Measurements from ENCODE around the gene MROH9. TPM values are rescaled to one million over a fixed set of nuclear protein-coding genes. Genes with fewer than 3 reads are reported as not detected.

MROH9 gene
- total RNA-seq, 1 donor from 2014 or later: not detected

- DNase-seq (ENCODE audit: low spot score) (no peak), ATAC-seq (no peak)
Observed at GRCh38 chr1:171075041-171075440, 139.7 kb downstream of the MROH9 start.

DNA sequence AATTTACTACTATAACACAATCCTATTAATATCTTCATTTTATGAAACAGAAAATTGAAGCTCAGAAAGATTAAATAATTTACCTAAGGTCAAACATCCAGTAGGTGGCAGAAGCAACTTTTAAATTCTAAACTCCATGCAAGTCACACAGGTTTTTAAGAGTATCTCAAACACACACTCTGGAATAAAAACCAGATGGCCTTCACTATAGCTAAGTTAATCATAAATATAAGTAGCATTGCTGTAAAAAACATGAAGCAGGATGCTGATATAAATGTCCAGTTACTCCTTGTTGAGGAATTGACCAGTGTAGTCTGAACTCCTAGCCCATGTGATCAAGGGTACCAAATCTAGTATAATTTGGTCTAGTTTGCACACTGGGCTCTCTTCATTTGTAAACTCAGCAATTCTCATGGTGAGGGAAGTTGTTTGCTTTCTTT is 146.0 kb downstream of the MROH9 start:
- ATAC-seq (peak; percentile 68), DNase-seq (ENCODE audit: low spot score) (no peak)

DNA sequence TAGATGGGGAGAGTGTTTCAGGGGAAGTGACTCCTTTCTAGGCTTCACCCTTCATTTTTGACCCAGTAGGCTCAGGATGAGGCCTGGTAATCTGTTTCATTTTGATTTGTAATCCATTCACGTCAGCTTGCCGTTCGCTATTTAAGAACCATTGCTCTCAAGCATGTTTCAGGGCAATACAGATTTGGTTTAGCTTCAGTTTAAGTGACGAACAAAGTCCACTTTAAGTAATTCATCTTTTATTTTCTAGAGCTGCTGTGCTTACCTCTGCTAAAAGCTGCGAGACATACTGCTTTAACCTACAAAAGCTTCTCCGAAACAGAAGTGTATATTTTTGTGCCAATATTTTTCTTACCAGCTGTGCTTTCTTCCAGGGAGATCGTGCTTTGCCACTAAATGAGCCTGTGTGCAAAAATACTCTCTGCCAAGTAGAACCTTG is 146.4 kb downstream of the MROH9 start:
- ATAC-seq (peak; percentile 21), DNase-seq (ENCODE audit: low spot score) (no peak)

DNA sequence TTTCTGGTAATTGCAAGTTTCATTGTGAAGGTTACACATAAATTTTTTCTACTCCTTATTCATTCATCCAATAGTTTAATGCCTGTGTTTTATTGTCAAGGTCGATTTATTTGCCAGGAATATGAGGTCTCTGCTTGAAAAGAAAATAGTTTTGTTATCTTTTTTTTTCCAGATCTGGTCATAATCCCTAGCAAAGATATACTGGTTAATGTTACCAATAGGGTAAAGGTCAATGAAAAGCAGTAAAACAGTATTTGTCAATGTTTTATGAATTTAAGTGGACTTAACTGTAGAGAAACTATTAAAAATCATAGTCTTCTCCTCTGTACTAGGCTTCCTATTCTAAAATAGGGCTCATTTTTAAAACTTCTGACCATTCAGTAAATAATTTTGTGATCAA is 147.3 kb downstream of the MROH9 start:
- ATAC-seq: no peak
- DNase-seq (ENCODE audit: low spot score): no peak

DNA sequence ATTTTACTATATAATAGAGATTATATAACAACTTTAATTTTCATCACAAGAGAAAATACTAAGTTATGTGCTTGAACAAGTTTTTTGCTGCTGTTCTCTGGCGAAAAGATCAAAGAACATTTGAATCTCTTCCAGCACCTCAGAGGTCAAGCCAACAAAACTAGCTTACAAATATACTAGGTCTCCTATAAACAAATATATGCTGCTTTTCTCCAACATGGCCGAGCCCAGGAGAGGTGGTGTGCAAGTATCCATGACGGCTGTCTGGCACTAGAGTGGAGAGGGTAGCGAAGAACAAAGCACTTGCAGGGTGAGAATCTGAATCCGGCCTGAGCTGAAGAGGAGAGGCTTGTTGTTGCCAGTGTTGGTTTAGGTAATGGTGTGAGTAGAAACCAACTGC is 147.9 kb downstream of the MROH9 start:
- ATAC-seq: peak; percentile 29
- peak; percentile 55 for DNase-seq (ENCODE audit: low spot score)

DNA sequence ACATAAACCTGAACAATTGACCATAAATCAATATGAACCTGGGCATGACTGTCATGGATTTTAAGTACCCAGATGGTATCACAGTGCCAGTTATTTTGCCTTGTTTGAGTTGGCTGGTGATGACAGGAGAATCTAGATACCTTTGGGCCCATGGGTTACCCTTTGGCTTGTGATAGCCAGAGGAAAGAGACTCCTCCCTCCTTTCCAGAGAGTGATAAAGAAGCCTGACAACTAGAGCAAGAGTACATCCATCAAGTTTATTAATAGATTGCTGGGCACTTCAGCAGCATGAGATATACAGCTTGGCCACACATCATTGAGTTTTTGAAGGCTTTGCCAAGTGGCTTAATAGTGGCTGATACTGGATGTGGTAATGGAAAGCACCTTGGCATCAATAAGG is 148.8 kb downstream of the MROH9 start:
- ATAC-seq (peak; percentile 82), DNase-seq (ENCODE audit: low spot score) (peak; percentile 73)

DNA sequence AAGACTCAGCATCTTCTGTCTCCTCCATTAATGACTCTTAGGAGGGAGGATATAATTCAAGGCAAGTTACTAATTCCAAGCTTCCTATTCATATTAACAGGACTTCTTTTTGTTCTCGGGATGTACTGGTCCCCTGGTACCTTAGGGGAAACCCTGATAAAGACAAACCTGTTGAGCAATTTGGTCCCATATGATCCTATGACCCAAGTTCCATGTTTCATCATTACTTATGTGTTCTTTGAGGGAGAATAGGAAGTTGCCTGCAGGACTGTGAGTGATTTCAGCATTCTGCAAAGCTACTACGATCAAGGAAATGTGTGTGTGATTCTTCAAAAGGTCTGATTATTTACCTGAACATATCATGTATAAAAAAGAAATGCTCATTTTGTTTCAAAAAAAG is 149.5 kb downstream of the MROH9 start:
- no peak for DNase-seq (ENCODE audit: low spot score)
- ATAC-seq: no peak

DNA sequence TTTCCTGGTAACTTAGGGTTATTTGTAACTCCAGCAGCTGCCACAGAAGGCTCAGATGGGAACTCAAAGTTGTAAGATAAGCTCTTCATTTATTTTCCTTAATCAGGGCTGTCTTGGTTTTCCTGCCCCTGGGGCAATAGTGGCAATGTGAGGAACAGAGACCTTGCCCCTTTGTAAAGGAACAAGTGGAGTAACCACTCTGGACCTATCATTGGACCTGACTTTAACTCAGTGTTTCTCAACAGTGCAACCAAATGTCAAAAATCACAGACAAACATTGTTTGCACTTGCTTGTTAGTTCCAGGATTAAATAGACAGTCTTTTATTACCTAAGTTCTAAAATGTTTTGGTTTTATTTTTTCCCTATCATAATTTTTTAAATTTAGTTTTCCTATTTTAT is 152.6 kb downstream of the MROH9 start:
- DNase-seq (ENCODE audit: low spot score): peak; percentile 60
- peak; percentile 32 for ATAC-seq

- DNase-seq (ENCODE audit: low spot score) (peak; percentile 75), ATAC-seq (peak; percentile 87)
Observed at GRCh38 chr1:171090604-171091003, 155.3 kb downstream of the MROH9 start, which contains the start of gene FMO3. FMO3 (plus strand) TSS chr1:171090905; CDS start chr1:171092659, 1,754 bp downstream.

- ATAC-seq (no peak), DNase-seq (ENCODE audit: low spot score) (no peak)
Observed at GRCh38 chr1:171103862-171104261, 168.5 kb downstream of the MROH9 start.

DNA sequence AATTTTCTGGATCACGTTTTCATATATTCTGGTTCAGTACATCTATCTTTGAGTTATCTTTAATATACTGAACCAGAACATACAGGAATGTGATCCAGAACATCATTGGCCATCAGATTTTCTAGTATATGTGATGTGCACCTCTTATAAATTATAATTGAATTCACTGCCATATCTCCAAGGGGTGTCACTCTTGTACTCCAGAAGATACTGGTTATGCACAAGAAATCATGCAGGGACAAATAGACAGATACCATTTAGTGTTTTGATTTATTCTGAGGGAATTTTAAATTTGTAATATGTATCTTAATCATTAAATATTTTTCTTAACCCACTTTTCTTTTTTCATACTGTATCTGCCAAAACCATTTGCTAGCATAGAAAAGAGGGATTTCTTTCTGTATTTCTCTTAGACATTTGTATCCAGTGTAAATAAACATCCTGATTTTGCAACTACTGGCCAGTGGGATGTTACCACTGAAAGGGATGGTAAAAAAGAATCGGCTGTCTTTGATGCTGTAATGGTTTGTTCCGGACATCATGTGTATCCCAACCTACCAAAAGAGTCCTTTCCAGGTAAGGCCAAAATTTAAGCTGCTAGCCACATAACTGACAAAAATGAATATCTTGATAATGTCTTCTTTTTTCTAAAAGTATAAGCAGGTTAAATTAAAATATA is 172.1 kb downstream of the MROH9 start:
- DNase-seq (ENCODE audit: low spot score): no peak
- ATAC-seq: no peak

DNA sequence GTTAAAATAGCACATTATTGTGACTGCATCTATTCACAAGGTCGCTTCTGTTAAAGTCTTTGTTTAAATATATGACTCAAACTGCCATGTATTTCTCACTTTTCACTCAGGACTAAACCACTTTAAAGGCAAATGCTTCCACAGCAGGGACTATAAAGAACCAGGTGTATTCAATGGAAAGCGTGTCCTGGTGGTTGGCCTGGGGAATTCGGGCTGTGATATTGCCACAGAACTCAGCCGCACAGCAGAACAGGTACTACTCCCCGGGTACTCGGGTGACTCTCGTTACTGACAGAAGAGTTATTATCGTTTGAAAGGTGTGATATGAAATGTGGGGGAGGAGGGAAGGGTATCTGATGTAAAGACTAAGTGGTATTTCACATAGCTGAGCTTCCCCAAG is 172.6 kb downstream of the MROH9 start:
- no peak for ATAC-seq
- DNase-seq (ENCODE audit: low spot score): no peak

GRCh38 chr1:171109966-171110365 is 174.6 kb downstream of the MROH9 start:
- ATAC-seq: no peak
- no peak for DNase-seq (ENCODE audit: low spot score)

- DNase-seq (ENCODE audit: low spot score): no peak
- no peak for ATAC-seq
Observed at GRCh38 chr1:171110621-171111326, 175.4 kb downstream of the MROH9 start.

- DNase-seq (ENCODE audit: low spot score) (no peak), ATAC-seq (no peak)
Observed at GRCh38 chr1:171112119-171112518, 176.8 kb downstream of the MROH9 start.

- no peak for ATAC-seq
Observed at GRCh38 chr1:171113382-171113781, 178.0 kb downstream of the MROH9 start.

More at GRCh38 chr1:171113382-171113781, 178.0 kb downstream of the MROH9 start:
- no peak for DNase-seq (ENCODE audit: low spot score)

Other genes with a start within 250 kb of the MROH9 start
- 360 TPM for gene FMO3, start 155.4 kb downstream of the MROH9 start, total RNA-seq
- gene FMO2, start 249.8 kb downstream of the MROH9 start, total RNA-seq: 8.1 TPM

Data from left lobe of liver (tissue), 2 donors.